ENCODE measurements around the gene GMCL2.

- TF ChIP-seq CTCF (conservative IDR thresholded peaks at IDR 0.05; ENCODE audit: low read depth, low read length) (no peak), EZH2 (IDR thresholded peaks at IDR 0.05; ENCODE audit: low read length, unreplicated experiment) (no peak), EZH2phosphoT487 (IDR thresholded peaks at IDR 0.05; ENCODE audit: borderline replicate concordance, low read length) (no peak)
These were observed 16.6 kb upstream of the GMCL2 start for GRCh38 chr5:178203670-178204181.
